Panc1 (cell line): ENCODE measurements around the gene IGF2R.

ENCODE experiments used
- POLR2AphosphoS5 ChIP-seq: IDR thresholded peaks from 2 replicates; pipeline ENCODE4 v1.6.1; 2012; ENCODE audit warnings: mild to moderate bottlenecking, low read depth, low read length, moderate library complexity
- SIN3A ChIP-seq: IDR thresholded peaks from 2 replicates; pipeline ENCODE4 v1.6.1; 2012; ENCODE audit warnings: low read depth, mild to moderate bottlenecking, low read length, moderate library complexity, borderline replicate concordance; ENCODE audit not compliant: insufficient read depth
- TF ChIP-seq, protein P1 (sequence below): fragments of 450-650 bp; IDR thresholded peaks from 2 replicates; pipeline ENCODE4 v1.5.1; 2017; ENCODE audit warnings: mild to moderate bottlenecking
- TF ChIP-seq, protein P2 (sequence below), 2 experiments: IDR thresholded peaks; 2 replicates each; pipeline ENCODE4 v1.6.1; 2011 to 2012; ENCODE audit warnings: low read depth in 2 of 2, control low read depth in 1 of 2, low read length in 1 of 2, mild to moderate bottlenecking in 1 of 2, moderate library complexity in 1 of 2; ENCODE audit not compliant: insufficient read depth in 1 of 2

DNA sequence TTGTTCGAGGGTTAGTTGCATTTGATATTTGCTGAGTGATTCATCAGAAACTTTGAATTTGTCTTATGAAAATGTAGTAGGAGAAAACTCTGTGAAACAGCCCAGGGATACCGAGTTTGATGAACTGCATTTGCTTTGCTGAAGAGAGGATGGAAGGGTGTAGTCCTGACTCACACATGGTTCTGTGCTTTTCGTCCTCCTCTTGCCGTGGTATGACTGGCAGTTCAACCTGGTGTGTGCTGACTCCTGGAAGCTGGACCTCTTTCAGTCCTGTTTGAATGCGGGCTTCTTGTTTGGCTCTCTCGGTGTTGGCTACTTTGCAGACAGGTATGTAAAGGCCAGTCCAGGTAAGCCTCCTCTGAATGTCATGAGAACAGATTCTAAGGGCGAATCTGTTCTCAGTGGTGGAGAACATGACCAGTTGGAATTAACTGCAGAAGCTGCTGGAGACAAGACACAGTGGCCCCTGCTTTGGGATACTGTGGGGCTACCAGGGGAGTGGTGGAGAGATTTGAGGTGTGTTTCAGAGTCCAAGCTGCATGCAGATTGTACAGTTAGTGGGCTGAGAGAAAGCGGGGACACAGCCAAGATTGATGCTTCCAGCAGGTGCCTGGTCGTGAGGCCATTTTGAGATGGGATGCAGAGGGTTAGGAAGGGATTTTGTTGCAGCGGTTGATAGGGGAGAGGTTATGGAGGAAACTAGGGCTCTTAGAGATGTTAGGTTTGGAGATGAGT lies 161.2 kb downstream of the IGF2R start:
- TF ChIP-seq, protein P1, sequence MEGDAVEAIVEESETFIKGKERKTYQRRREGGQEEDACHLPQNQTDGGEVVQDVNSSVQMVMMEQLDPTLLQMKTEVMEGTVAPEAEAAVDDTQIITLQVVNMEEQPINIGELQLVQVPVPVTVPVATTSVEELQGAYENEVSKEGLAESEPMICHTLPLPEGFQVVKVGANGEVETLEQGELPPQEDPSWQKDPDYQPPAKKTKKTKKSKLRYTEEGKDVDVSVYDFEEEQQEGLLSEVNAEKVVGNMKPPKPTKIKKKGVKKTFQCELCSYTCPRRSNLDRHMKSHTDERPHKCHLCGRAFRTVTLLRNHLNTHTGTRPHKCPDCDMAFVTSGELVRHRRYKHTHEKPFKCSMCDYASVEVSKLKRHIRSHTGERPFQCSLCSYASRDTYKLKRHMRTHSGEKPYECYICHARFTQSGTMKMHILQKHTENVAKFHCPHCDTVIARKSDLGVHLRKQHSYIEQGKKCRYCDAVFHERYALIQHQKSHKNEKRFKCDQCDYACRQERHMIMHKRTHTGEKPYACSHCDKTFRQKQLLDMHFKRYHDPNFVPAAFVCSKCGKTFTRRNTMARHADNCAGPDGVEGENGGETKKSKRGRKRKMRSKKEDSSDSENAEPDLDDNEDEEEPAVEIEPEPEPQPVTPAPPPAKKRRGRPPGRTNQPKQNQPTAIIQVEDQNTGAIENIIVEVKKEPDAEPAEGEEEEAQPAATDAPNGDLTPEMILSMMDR = no peak
- TF ChIP-seq, protein P2, sequence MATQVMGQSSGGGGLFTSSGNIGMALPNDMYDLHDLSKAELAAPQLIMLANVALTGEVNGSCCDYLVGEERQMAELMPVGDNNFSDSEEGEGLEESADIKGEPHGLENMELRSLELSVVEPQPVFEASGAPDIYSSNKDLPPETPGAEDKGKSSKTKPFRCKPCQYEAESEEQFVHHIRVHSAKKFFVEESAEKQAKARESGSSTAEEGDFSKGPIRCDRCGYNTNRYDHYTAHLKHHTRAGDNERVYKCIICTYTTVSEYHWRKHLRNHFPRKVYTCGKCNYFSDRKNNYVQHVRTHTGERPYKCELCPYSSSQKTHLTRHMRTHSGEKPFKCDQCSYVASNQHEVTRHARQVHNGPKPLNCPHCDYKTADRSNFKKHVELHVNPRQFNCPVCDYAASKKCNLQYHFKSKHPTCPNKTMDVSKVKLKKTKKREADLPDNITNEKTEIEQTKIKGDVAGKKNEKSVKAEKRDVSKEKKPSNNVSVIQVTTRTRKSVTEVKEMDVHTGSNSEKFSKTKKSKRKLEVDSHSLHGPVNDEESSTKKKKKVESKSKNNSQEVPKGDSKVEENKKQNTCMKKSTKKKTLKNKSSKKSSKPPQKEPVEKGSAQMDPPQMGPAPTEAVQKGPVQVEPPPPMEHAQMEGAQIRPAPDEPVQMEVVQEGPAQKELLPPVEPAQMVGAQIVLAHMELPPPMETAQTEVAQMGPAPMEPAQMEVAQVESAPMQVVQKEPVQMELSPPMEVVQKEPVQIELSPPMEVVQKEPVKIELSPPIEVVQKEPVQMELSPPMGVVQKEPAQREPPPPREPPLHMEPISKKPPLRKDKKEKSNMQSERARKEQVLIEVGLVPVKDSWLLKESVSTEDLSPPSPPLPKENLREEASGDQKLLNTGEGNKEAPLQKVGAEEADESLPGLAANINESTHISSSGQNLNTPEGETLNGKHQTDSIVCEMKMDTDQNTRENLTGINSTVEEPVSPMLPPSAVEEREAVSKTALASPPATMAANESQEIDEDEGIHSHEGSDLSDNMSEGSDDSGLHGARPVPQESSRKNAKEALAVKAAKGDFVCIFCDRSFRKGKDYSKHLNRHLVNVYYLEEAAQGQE (IDR thresholded peaks at IDR 0.05; ENCODE audit: insufficient read depth in 1 of 2, low read depth in 2 of 2, low read length in 1 of 2) = no peak
- TF ChIP-seq SIN3A (no peak), POLR2AphosphoS5 (no peak)
